HT-29 (cell line): ENCODE measurements around the gene ATRNL1. TPM values are rescaled to one million over a fixed set of nuclear protein-coding genes. Genes with fewer than 3 reads are reported as not detected.
"Not testable (repeated sequence)": the region's sequence is repeated elsewhere in the genome, so short reads cannot be mapped to it uniquely, and the experiment has no call there.

ENCODE experiments used
- DNase-seq: peaks from one replicate; pipeline ENCODE4 v3.0.0-alpha.2; 2015; ENCODE audit warnings: low spot score
- total RNA-seq: library from RNA; depleted of rRNA; stranded (reverse); fragments of >200 nt; shearing (Covaris generic); gene quantifications from 2 replicates; pipeline ENCODE4 v1.2.3, GENCODE V29; 2014

The ATRNL1 gene
- total RNA-seq, 1 experiment from 2014 or later: not detected

DNA sequence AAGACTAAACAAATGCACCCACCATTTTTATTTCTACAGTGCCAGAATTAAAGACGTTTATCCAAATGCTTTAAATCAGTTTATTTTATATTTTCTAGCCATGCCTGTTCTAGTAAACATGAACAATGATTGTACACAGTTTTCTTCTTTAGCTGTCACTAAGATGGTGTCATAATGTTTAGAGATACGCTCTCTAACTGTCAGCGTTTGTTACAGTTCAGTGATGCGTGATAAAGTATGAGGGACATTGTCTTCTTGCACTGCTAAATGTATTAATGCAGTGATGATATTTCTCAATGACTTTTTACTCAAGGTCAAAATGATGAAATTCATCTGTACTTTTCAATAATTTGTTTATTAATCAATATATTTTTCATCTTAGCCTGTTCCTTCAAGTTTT, 513.6 kb downstream of the ATRNL1 start:
- DNase-seq: no peak

DNA sequence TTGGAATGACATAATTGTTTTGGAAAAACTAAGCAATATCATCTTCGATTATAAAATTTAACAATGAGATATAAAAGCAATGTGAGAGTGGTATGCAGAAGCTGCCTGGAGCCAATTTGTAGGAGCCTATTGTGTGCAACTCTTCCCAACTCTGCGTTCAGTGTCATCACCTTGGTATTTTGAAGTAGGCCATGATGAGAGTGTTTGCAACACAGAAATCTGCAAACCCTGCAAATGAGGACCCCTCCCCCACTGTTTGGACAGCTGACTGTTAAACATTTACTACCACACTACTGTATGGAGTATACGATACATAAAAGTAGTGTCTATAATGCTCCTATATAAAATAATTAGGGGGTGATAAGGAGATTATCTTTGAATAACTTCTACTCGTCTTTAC, 531.3 kb downstream of the ATRNL1 start:
- DNase-seq: no peak

GRCh38 chr10:115628616-115629015, 535.5 kb downstream of the ATRNL1 start:
- no peak for DNase-seq

DNA sequence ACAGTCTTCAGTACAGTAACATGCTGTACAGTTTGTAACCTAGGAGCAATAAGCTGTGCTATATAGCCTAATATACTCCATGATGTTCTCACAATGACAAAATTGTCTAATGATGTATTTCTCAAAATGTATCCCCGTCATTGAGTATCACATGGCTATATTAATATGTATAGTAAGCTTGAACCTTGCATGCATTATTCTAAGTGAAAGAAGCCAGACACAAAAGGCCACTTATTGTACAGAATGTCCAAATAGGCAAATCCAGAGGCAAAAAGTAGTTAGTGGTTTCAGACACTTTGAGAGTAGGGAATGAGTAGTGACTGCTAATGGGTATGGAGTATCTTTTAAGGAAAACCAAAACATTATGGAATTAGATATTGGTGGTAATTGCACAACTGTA, 545.1 kb downstream of the ATRNL1 start:
- DNase-seq: no peak

- DNase-seq: no peak
Measured at GRCh38 chr10:115649217-115649616, 556.1 kb downstream of the ATRNL1 start.

DNA sequence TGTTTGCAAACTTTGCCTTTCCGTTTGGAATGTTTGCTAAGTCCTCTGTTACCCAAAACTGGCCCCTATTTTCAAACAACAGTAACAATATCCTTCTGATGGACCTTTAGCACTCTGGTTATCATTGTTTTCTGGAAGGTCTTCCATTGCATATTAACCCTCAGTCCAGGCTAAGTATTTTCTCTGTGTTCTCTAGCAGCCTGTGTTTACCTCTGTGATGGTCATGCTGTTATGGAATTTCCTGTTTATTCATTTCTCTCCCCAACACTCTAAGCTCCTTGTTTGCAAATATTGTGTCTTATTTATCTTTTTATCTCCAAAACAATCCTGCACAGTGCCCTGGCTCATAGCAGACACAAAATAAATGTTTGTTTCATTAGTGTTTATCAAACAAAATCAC, 560.3 kb downstream of the ATRNL1 start:
- DNase-seq: no peak

DNA sequence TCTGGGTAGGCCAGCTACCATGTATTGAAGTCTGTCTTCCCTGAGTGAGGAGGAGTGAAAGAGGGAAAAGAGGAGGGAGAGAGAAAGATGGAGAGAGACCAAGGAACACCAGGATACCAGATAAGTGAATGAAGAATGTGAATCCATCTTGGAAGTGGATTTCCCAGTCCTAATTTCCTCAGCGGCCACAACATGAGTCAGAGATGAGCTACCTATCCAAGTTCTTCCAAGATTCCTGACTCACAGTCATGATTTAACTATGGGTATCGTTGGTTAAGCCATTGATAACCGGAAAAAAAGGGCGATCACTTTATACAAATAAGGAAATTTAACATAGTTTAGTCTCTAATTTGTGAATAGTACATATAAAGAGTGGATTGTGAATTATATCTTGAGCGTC, 561.8 kb downstream of the ATRNL1 start:
- DNase-seq: no peak

GRCh38 chr10:115657161-115657860, 564.1 kb downstream of the ATRNL1 start:
- DNase-seq: no peak

- no peak for DNase-seq
Measured at GRCh38 chr10:115659616-115660015, 566.5 kb downstream of the ATRNL1 start.

DNA sequence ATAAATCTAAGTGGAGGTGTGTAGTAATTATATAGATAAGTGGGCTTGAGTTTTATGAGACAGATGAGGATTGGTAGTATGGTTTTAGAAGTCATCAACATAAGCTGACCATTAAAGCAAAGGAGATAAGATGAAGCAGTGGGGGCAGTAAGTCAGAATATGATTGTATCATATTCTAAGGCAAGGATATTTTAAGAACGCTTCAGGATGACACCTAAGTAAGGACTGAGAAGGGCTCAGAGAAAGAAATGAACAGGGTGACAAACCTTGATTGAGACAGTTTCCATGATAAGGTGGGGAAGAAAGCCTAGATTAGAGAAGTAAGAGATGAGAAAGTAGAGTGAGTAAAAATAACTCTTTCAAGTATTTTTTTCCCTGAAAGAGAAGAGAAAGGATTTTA, 567.2 kb downstream of the ATRNL1 start:
- no peak for DNase-seq

GRCh38 chr10:115662422-115662821, 569.3 kb downstream of the ATRNL1 start:
- no peak for DNase-seq

DNA sequence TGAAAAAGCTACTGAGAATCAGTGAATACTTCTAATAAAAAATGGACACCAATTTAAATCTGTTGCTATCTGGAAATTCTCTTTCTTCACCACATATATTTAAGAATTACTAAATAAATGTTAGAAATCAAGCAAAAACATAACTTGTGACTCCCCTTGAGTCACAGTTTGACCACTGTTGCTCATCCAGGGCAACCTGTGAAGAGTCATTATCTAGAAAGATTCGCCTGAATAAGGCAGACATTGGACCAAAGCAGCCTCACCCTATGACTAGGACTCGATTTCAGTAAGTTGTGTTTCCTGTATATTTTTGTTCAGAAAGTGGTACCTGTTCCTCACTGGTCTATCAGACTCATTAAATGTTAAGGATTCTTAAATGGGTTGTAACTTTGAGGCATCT, 572.4 kb downstream of the ATRNL1 start:
- no peak for DNase-seq

DNA sequence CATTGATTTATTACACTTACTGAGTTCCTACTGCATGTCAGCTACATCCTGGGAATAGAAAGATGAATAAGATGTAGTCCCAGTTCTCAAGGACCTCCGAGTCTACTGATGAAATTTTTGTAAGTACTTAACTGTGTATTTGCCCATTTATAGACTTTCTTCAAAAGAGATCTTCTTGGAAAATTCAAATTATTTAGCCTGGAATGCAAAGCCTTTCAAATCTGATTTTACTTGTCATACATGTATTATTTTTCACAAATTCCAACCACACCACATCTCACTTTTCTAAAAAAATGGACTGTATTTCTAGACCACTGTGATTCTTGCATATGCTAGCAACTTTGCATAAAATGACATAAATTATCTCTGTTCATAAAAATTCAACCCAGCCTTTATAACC, 581.3 kb downstream of the ATRNL1 start:
- DNase-seq: no peak

DNA sequence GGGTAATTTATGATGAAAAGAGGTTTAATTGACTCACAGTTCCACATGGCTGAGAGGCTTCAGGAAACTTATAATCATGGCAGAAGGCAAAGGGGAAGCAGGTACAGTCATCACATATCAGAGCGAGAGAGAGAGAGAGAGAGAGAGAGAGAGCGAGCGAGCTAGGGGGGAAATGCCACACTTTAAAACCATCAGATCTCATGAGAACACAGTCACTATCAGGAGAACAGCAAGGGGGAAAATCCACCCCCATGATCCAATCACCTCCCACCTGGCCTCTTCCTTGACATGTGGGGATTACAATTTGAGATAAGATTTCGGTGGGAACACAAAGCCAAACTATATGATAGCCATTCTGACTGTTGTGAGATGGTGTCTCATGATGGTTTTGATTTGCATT, 603.6 kb downstream of the ATRNL1 start:
- no peak for DNase-seq

DNA sequence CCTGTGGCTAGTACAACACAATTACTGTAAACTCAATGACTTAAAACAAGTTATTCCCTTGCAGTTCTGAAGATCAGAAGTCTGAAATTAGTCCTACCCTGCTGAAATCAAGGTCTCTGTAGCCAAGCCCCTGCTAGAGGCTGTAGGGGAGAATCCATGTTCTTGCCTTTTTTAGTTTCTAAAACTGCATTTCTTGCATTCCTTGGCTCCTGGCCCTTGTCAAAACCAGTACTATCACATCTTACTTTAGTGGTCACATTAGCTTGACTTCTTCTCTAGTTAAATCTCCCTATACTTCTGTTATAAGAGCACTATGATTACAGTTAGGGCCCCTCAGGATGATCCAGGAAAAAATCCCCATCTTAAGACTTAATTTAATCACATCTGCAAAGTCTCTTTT, 612.9 kb downstream of the ATRNL1 start:
- no peak for DNase-seq

- peak; percentile 35 for DNase-seq
Measured at GRCh38 chr10:115706488-115707076, 613.4 kb downstream of the ATRNL1 start.

- DNase-seq: no peak
Measured at GRCh38 chr10:115710136-115710535, 617.0 kb downstream of the ATRNL1 start.

GRCh38 chr10:115711306-115711705, 618.1 kb downstream of the ATRNL1 start:
- no peak for DNase-seq

DNA sequence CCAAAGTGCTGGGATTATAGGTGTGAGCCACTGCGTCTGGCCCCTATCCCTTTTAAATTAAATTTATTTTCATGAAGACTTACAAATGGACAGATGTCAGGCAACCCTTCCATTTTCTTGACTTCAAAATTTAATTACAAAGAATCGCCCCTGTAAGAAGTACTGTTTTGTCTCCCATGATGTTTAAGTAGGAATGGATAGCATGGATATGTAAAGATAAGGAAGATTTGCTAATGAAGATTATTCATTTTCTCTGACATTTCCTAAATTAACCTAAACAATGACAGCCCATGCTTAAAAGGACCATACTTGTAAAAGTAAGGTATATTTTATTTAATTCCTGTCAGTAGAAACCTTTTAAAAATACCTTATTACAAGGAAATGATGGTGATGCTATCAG, 627.0 kb downstream of the ATRNL1 start:
- DNase-seq: no peak

DNA sequence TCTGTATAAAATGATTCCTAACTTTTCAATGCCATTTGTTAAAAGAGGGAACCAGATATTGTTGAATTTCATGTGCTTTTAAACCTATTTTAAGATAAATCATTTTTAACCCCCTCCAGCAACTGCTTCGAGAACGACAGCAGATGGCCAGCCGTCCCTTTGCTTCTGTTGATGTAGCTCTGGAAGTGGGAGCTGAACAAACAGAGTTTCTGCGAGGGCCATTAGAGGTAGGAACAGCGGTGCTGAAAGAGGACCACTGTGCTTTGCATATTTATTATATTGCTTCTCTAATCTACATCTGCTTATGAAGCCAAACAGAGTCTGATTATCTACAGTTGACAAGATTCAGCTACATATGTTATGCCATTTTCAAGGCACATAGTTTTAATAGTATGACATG, 634.0 kb downstream of the ATRNL1 start:
- no peak for DNase-seq

GRCh38 chr10:115744089-115744488, 650.9 kb downstream of the ATRNL1 start:
- no peak for DNase-seq

GRCh38 chr10:115745943-115746342, 652.8 kb downstream of the ATRNL1 start:
- no peak for DNase-seq

DNA sequence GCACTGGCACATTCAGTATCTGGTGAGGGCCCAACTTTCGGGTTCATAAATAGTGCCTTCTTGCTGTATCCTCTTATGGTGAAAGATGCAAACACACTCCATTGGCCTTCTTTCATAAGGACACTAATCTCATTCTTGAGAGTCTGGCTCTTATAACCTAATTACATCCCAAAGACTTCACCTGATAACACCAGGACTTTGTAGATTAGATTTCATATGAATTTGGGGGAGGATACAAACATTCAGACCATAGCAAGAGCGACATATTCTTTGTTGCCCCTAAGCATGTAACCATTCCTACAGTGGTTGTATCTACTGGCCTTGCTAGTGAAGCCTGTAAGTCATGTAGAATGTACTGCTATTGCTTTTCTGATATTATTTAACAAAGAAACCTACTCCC, 654.6 kb downstream of the ATRNL1 start:
- DNase-seq: no peak

DNA sequence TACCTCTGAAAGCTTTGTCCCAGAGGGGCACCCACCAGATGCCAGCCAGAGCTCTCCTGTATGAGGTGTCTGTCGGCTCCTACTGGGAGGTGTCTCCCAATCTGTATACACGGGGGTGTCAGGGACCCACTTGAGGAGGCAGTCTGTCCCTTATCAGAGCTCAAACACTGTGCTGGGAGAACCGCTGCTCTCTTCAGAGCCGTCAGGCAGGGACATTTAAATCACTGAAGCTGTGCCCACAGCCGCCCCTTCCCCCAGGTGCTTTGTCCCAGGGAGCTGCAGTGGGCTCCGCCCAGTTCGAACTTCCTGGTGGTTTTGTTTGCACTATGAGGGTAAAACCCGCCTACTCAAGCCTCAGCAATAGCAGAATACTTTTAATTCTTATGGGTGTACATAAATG, 665.3 kb downstream of the ATRNL1 start:
- DNase-seq: not testable (repeated sequence)
